ENCODE data around the gene VASH1. TPM values are rescaled to one million over a fixed set of nuclear protein-coding genes. Genes with fewer than 3 reads are reported as not detected.

VASH1 gene
- polyA plus RNA-seq (2013, experiment 1 of 4), result 26.7 TPM
- polyA plus RNA-seq (2013, experiment 2 of 4), result 26.0 TPM
- polyA plus RNA-seq (2013, experiment 3 of 4), result 23.1 TPM
- polyA plus RNA-seq (2013, experiment 4 of 4), result 21.6 TPM

DNA sequence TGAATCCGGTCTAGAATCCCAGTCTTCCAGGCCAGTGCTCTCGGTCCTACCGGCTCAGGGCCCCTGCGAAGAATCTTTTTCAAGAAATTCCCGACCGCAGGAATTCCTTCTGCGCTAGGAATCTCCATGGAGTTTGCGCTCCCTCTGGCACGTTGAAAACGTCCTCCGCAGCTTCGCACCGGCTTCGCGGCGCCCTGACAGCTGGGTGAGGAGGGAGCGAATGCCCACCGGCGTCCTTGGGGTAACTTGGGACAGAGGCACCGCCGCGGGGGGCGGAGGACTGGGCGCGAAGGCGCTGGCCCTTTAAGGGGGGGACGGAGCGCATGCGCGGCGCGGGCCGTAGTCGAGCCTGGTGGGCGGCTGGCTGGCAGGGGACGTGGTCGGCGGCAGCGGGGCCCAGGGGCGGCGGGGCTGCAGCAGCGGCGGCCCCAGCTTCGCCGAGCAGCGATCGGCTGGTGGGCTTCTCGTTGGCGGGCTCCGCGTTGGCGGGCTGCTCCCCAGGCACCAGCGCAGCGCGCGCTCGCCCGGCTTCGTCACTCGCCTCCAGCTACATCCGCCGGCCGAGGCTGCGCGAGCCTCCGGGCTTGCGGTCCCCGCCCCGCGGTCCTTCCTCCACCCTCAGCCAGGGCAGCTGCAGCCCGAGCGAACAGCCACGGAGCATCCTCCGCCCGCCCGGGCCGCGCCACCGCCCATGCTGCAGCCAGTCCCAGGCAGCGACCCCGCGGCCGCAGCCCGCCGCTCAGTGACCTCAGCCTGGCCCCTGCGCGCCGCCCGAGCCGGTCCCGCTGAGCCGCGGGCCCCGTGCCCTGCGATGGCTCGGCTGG, at the start of gene VASH1:
VASH1 (plus strand) TSS at position 333 of the 824 bp plus-strand sequence. CDS start 1,354 bp downstream, outside the sequence.
- Histone ChIP-seq H3K27me3 (ENCODE audit: control insufficient read depth, insufficient read depth, low read length, poor library complexity, severe bottlenecking) (peaks cover 53% of the 10 kb centered on the region), H3K4me1 (ENCODE audit: control insufficient read depth, insufficient read depth, low read length) (peaks cover 11% of the 10 kb centered on the region), H3K27ac (ENCODE audit: insufficient read depth, low read depth, low read length, poor library complexity, severe bottlenecking) (no peak within 1 kb of the TSS)

DNA sequence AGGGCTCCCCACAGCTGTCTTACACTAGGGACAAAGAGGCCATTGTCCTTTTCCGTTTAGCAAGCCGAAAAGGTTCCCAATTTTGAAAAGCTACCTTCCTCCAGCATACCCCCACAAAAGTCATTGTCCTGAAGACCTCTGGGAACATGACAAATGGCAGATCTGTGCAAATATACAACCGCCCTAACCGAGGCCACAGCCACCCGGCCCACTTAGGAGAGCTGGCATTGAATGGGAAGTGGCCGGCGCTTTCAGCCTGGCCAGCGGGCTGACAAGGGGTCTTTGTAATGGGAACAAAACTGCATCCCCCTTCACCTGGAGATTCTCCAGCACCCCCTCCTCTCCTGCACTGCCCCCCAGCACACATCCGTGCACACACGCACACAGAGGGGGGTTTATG, 48.1 kb upstream of the VASH1 start:
- WGBS, 2 experiments, result 73 to 82% methylated on average over 8 to 10 of the region's 10 CpGs
- no peak overlapping the region for H3K27ac ChIP-seq (ENCODE audit: insufficient read depth, low read depth, low read length, poor library complexity, severe bottlenecking)
- no peaks in the 10 kb centered on the region for H3K27me3 ChIP-seq (ENCODE audit: control insufficient read depth, insufficient read depth, low read length, poor library complexity, severe bottlenecking)
- H3K36me3 ChIP-seq (ENCODE audit: control insufficient read depth, insufficient read depth, low read length), result no peaks in the 10 kb centered on the region
- no peak overlapping the region for H3K4me3 ChIP-seq (ENCODE audit: insufficient read depth, low read depth, low read length)
- H3K4me1 ChIP-seq (ENCODE audit: control insufficient read depth, insufficient read depth, low read length), result no peaks in the 10 kb centered on the region
- no peaks in the 10 kb centered on the region for H3K9me3 ChIP-seq (ENCODE audit: control insufficient read depth, low read length)

More for the DNA sequence above, at the start of gene VASH1:
- WGBS, 2 experiments, result 0% methylated on average over 96 of the region's 96 CpGs
- Histone ChIP-seq H3K9me3 (ENCODE audit: control insufficient read depth, low read length) (no peaks in the 10 kb centered on the region), H3K36me3 (ENCODE audit: control insufficient read depth, insufficient read depth, low read length) (no peaks in the 10 kb centered on the region), H3K4me3 (ENCODE audit: insufficient read depth, low read depth, low read length) (peak within 1 kb of the TSS; percentile 63)

DNA sequence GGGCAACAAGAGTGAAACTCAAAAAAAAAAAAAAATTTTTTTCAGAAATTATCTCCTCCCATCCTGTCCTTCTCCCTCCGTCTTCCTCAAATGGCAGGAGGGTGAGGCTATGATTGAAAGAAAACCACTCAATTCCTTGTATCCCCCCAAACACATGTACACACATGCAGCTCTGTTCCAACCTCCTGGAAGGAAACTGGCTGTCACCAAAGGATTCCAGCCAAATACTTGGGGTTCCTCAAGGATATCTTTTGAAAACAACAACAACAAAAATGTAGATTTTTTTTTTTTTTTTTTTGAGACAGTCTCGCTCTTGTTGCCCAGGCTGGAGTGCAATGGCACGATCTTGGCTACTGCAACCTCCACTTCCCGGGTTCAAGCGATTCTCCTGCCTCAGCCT, 46.8 kb upstream of the VASH1 start:
- no peak overlapping the region for H3K27ac ChIP-seq (ENCODE audit: insufficient read depth, low read depth, low read length, poor library complexity, severe bottlenecking)
- H3K27me3 ChIP-seq (ENCODE audit: control insufficient read depth, insufficient read depth, low read length, poor library complexity, severe bottlenecking), result no peaks in the 10 kb centered on the region
- H3K4me3 ChIP-seq (ENCODE audit: insufficient read depth, low read depth, low read length), result no peak overlapping the region
- H3K4me1 ChIP-seq (ENCODE audit: control insufficient read depth, insufficient read depth, low read length), result no peaks in the 10 kb centered on the region
- no peaks in the 10 kb centered on the region for H3K36me3 ChIP-seq (ENCODE audit: control insufficient read depth, insufficient read depth, low read length)
- 94 to 95% methylated on average over 5 of the region's 5 CpGs for WGBS, 2 experiments
- H3K9me3 ChIP-seq (ENCODE audit: control insufficient read depth, low read length), result no peaks in the 10 kb centered on the region

DNA sequence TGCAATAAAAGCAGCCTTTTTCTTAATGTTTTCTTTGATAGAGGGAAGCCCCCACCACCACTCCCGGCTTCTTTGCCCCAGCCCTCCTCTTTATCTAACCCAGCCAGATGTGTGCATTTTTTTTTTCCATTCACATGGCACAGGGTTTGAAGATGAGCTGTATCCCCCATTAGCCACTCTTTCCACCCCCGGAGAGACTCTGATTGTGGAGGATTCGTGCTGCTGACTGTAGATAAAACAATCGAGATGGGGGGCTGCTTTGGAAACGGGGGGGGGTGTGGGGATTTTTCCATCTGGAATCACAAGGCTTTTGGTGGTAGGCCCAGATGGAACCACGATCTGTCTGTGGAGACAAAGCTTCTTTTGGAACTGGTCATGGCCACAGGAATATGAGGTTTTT, 46.2 kb upstream of the VASH1 start:
- Histone ChIP-seq H3K36me3 (ENCODE audit: control insufficient read depth, insufficient read depth, low read length) (no peaks in the 10 kb centered on the region), H3K27ac (ENCODE audit: insufficient read depth, low read depth, low read length, poor library complexity, severe bottlenecking) (no peak overlapping the region), H3K4me3 (ENCODE audit: insufficient read depth, low read depth, low read length) (no peak overlapping the region), H3K4me1 (ENCODE audit: control insufficient read depth, insufficient read depth, low read length) (no peaks in the 10 kb centered on the region), H3K27me3 (ENCODE audit: control insufficient read depth, insufficient read depth, low read length, poor library complexity, severe bottlenecking) (no peaks in the 10 kb centered on the region), H3K9me3 (ENCODE audit: control insufficient read depth, low read length) (no peaks in the 10 kb centered on the region)
- 84 to 89% methylated on average over 6 of the region's 6 CpGs for WGBS, 2 experiments

DNA sequence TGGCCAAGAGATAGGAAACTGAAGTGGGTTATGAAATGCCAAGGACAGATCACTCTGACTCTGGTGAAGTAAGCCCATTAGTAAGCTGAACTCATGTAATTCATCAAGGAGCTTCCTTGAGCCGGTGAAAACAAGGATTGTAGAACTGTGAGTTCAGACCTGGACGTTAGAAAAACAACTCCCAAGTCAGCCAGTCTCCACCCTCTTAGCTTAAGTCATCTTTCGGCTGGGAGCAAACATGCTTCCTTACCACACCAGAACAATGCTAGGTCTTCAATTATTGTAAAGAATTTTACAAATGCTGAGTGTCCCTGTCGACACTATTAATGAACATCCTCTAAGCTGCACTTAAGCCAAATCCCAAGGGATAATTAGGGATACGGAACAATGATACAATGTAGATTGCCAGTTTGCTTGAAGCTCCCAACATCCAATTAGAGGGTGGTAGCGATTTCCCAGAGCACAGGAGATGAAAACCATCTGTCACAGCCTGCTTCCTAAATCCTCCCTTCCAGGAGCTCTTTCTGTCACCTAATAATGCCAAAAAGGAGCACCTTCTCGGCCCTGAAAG, 45.7 kb upstream of the VASH1 start:
- Histone ChIP-seq H3K4me1 (ENCODE audit: control insufficient read depth, insufficient read depth, low read length) (no peaks in the 10 kb centered on the region), H3K27ac (ENCODE audit: insufficient read depth, low read depth, low read length, poor library complexity, severe bottlenecking) (no peak overlapping the region), H3K27me3 (ENCODE audit: control insufficient read depth, insufficient read depth, low read length, poor library complexity, severe bottlenecking) (no peaks in the 10 kb centered on the region), H3K36me3 (ENCODE audit: control insufficient read depth, insufficient read depth, low read length) (no peaks in the 10 kb centered on the region), H3K4me3 (ENCODE audit: insufficient read depth, low read depth, low read length) (no peak overlapping the region), H3K9me3 (ENCODE audit: control insufficient read depth, low read length) (no peaks in the 10 kb centered on the region)
- 74 to 77% methylated on average over 7 of the region's 7 CpGs for WGBS, 2 experiments

DNA sequence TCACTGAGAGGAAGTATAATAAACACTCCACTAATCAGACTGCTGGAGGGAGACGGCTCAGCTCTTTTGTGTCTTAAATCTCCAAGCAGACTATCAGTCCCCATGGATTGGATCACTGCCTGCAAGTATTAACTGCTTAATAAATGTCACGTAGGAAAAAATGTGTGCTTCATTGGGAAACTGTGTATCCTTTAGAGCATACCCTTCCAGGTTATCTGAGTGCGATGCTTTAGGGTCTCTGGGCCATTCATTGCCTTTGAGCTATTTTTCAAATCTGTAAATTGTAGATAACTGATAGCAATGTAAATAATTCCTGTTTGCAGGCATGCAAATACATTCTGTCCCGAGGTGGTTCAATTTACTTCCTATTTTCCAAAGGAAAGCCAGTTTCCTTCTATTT, 45.0 kb upstream of the VASH1 start:
- Histone ChIP-seq H3K27ac (ENCODE audit: insufficient read depth, low read depth, low read length, poor library complexity, severe bottlenecking) (no peak overlapping the region), H3K4me1 (ENCODE audit: control insufficient read depth, insufficient read depth, low read length) (no peaks in the 10 kb centered on the region), H3K27me3 (ENCODE audit: control insufficient read depth, insufficient read depth, low read length, poor library complexity, severe bottlenecking) (no peaks in the 10 kb centered on the region), H3K4me3 (ENCODE audit: insufficient read depth, low read depth, low read length) (no peak overlapping the region), H3K9me3 (ENCODE audit: control insufficient read depth, low read length) (no peaks in the 10 kb centered on the region), H3K36me3 (ENCODE audit: control insufficient read depth, insufficient read depth, low read length) (no peaks in the 10 kb centered on the region)
- 89 to 97% methylated on average over 4 of the region's 4 CpGs for WGBS, 2 experiments

DNA sequence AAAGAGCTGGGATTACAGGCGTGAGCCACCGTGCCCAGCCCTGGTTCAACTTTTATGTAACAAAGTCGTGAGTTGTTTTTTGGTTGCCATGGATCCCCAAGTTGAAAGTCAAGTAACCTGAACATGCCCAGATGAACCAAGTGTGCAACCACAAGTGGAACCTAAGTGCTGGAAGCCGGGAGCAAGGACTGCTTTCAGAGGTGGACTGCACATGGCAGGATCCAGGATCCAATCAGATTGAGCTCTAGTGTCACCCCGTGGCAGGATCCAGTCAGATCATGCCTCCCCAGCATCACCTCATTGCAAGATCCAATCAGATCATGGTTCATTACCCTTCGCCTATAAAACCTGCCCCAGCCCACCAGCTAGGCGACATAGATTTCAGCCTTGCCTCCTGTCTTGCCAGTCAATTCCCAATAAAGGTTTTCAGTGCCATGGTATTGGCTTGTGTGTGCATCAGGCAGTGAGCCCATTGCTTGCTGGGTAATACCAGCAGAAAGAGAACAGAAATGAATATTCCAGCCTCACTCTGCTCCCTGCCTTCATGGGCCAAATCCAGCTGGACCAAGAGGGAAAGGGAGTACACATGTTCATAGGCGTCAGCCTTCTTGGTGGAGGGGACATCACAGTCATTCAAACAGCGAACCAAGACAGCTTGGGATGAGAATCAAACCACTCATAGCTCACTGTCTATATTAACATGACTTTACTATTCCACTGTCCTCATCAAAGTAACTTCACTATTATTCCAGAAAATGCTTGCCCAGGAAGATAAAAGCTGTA, 43.6 kb upstream of the VASH1 start:
- no peak overlapping the region for H3K27ac ChIP-seq (ENCODE audit: insufficient read depth, low read depth, low read length, poor library complexity, severe bottlenecking)
- no peaks in the 10 kb centered on the region for H3K9me3 ChIP-seq (ENCODE audit: control insufficient read depth, low read length)
- no peaks in the 10 kb centered on the region for H3K27me3 ChIP-seq (ENCODE audit: control insufficient read depth, insufficient read depth, low read length, poor library complexity, severe bottlenecking)
- no peaks in the 10 kb centered on the region for H3K4me1 ChIP-seq (ENCODE audit: control insufficient read depth, insufficient read depth, low read length)
- H3K4me3 ChIP-seq (ENCODE audit: insufficient read depth, low read depth, low read length), result no peak overlapping the region
- 92 to 94% methylated on average over 9 of the region's 9 CpGs for WGBS, 2 experiments
- no peaks in the 10 kb centered on the region for H3K36me3 ChIP-seq (ENCODE audit: control insufficient read depth, insufficient read depth, low read length)

DNA sequence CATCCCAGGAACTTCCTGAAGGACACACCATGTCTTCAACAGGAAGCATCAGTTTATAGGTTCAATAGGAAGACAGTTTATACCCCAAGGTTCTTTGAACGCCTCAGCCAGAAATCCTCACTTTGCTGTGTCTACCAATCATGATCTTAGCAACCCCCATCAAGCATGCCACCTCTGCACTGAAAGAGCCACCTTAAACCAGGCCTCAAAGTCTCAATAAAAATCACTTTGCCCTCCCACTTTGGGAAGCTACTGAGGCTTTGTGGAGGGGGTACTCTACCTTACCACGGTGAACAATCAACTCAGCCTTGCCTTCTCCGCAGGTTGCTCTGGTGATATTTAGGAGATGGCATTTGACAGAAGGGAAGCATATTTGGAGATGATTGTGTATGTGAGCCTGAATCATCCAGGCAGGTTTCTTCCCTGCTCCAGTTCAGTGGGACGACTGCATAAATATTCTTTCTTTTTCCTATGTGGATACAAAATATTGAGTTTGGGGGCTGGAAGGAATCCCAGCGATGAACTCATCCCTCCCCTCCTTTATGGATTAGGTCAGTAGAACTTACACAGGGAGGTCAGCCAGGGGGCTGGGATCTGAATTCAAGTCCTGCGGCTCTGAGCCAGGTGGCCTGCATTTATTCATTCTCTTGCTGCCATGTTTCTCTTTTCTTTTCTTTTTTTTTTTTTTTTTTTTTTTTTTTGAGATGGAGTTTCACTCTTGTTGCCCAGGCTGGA, 42.8 kb upstream of the VASH1 start:
- WGBS, 2 experiments, result 92 to 98% methylated on average over 4 to 6 of the region's 6 CpGs

DNA sequence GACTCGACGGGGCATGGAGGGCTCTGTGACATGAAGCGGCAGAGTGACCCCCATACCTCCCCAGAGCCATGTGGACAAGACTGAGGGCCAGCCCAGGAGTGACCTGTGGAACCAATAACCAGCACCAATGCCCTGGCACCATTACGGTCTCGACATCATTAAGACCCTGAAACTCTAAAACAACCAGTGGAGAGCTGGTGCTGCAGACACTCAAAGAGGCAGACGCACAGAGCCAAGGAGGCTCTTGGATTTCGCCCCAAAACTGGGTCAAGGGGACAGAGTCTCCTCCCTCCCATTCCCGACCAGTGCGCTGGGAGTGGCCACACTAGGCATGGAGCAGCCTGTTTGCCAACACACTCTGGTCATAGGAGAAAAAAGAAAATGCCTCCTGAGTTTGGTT, 41.6 kb upstream of the VASH1 start:
- no peak overlapping the region for H3K4me3 ChIP-seq (ENCODE audit: insufficient read depth, low read depth, low read length)
- H3K27me3 ChIP-seq (ENCODE audit: control insufficient read depth, insufficient read depth, low read length, poor library complexity, severe bottlenecking), result no peaks in the 10 kb centered on the region
- no peaks in the 10 kb centered on the region for H3K9me3 ChIP-seq (ENCODE audit: control insufficient read depth, low read length)
- H3K36me3 ChIP-seq (ENCODE audit: control insufficient read depth, insufficient read depth, low read length), result no peaks in the 10 kb centered on the region
- WGBS, 2 experiments, result 90 to 92% methylated on average over 9 of the region's 9 CpGs
- H3K4me1 ChIP-seq (ENCODE audit: control insufficient read depth, insufficient read depth, low read length), result no peaks in the 10 kb centered on the region
- no peak overlapping the region for H3K27ac ChIP-seq (ENCODE audit: insufficient read depth, low read depth, low read length, poor library complexity, severe bottlenecking)

More for the DNA sequence above, 42.8 kb upstream of the VASH1 start:
- H3K27me3 ChIP-seq (ENCODE audit: control insufficient read depth, insufficient read depth, low read length, poor library complexity, severe bottlenecking), result no peaks in the 10 kb centered on the region
- no peak overlapping the region for H3K4me3 ChIP-seq (ENCODE audit: insufficient read depth, low read depth, low read length)
- H3K27ac ChIP-seq (ENCODE audit: insufficient read depth, low read depth, low read length, poor library complexity, severe bottlenecking), result no peak overlapping the region
- no peaks in the 10 kb centered on the region for H3K4me1 ChIP-seq (ENCODE audit: control insufficient read depth, insufficient read depth, low read length)
- no peaks in the 10 kb centered on the region for H3K9me3 ChIP-seq (ENCODE audit: control insufficient read depth, low read length)
- no peaks in the 10 kb centered on the region for H3K36me3 ChIP-seq (ENCODE audit: control insufficient read depth, insufficient read depth, low read length)
